HCT116 (cell line): ENCODE data around the gene TENM3. TPM values are rescaled to one million over a fixed set of nuclear protein-coding genes. Genes with fewer than 3 reads are reported as not detected.

Experiments used
- ATAC-seq: fragments of 200-7000 bp; cut with Tn5 transposase; 2 replicates; pipeline ENCODE4 v1.9.1; 2020; ENCODE audit warnings: mild to moderate bottlenecking, moderate library complexity
- BruUV-seq: library from RNA; stranded (reverse); fragments of 400-500 nt; replicated peaks from 2 replicates; lab custom pipeline; 2021; lab: Mats Ljungman, UMichigan
- CTCF ChIA-PET: fragments of 300-600 bp; sonication (Branson Sonifier 250); formaldehyde crosslinking; loops from one replicate; lab custom pipeline; 2021; ENCODE audit warnings: antibody characterized with exemption; lab: Charles Lee
- POLR2A ChIA-PET: fragments of 300-600, 350-600 bp; sonication (Branson Sonifier 250); formaldehyde crosslinking; loops from one replicate; lab custom pipeline; 2021; ENCODE audit warnings: antibody characterized with exemption; lab: Charles Lee
- RAD21 ChIA-PET, 2 experiments: fragments of 300-600 bp; sonication (Branson Sonifier 250); formaldehyde crosslinking; loops; one replicate each; lab custom pipeline; 2023; ENCODE audit warnings: low total read pairs in 2 of 2; ENCODE audit not compliant: uncharacterized antibody in 2 of 2, unreplicated experiment in 2 of 2, low non-redundant PET in 1 of 2; lab: Charles Lee
- DNase-seq: peaks from one replicate; pipeline ENCODE4 v3.0.0-alpha.2; 2010; ENCODE audit warnings: low read depth, low spot score
- H2AFZ ChIP-seq: fragments of 200-600 bp; shearing (Covaris generic), sonication (generic); 2 replicates; pipeline ENCODE4 v1.6.1; 2017; ENCODE audit warnings: low read depth, mixed run types, mixed read lengths, antibody characterized with exemption, low read length; ENCODE audit not compliant: poor library complexity, severe bottlenecking
- H3K27ac ChIP-seq: 2 replicates; pipeline ENCODE4 v1.5.1; 2012; ENCODE audit warnings: low read depth, low read length
- H3K27me3 ChIP-seq: fragments of 200-600 bp; sonication (generic); 2 replicates; pipeline ENCODE4 v1.6.1; 2016; ENCODE audit warnings: mixed run types, low read length, mixed read lengths; ENCODE audit not compliant: insufficient read depth
- H3K36me3 ChIP-seq, 2 experiments: fragments of 200-500 bp in 1 of 2; fragments of 200-600 bp in 1 of 2; sonication (Bioruptor generic) in 1 of 2; sonication (generic) in 1 of 2; 2 replicates each; pipeline versions ENCODE4 v1.5.1 to v1.6.1; 2014 to 2016; ENCODE audit warnings: low read length in 2 of 2, inconsistent platforms in 1 of 2, mixed read lengths in 1 of 2, mixed run types in 1 of 2; ENCODE audit not compliant: insufficient read depth in 2 of 2, control insufficient read depth in 1 of 2
- H3K4me1 ChIP-seq, 2 experiments: fragments of 200-600 bp in 1 of 2; sonication (generic) in 1 of 2; 2 replicates each; pipeline versions ENCODE4 v1.5.1 to v1.6.1; 2012 to 2017; ENCODE audit warnings: low read length in 2 of 2, inconsistent platforms in 1 of 2, mild to moderate bottlenecking in 1 of 2, mixed read lengths in 1 of 2, mixed run types in 1 of 2, moderate library complexity in 1 of 2; ENCODE audit not compliant: insufficient read depth in 2 of 2, control insufficient read depth in 1 of 2
- H3K4me2 ChIP-seq: fragments of 200-600 bp; sonication (generic); 2 replicates; pipeline ENCODE4 v1.6.1; 2017; ENCODE audit warnings: mixed run types, low read length, mixed read lengths
- H3K4me3 ChIP-seq, 2 experiments: fragments of 200-600 bp in 1 of 2; sonication (generic) in 1 of 2; replicated peaks in 1 of 2; 2 replicates each; pipeline ENCODE4 v1.5.1; 2011 to 2016; ENCODE audit warnings: low read length in 2 of 2, control low read depth in 1 of 2, low read depth in 1 of 2, mild to moderate bottlenecking in 1 of 2, mixed read lengths in 1 of 2, mixed run types in 1 of 2
- H3K79me2 ChIP-seq: fragments of 200-600 bp; sonication (generic); 2 replicates; pipeline ENCODE4 v1.6.1; 2017; ENCODE audit warnings: mild to moderate bottlenecking, mixed run types, low read length, moderate library complexity, mixed read lengths; ENCODE audit not compliant: insufficient read depth
- H3K9ac ChIP-seq: fragments of 200-600 bp; sonication (generic); 2 replicates; pipeline ENCODE4 v1.6.1; 2016; ENCODE audit warnings: low read length, mixed read lengths
- H3K9me2 ChIP-seq: fragments of 200-600 bp; sonication (generic), shearing (Covaris generic); 2 replicates; pipeline ENCODE4 v1.6.1; 2017; ENCODE audit warnings: mixed run types, mild to moderate bottlenecking, moderate library complexity; ENCODE audit not compliant: insufficient read depth
- H3K9me3 ChIP-seq, 2 experiments: fragments of 200-500 bp in 1 of 2; fragments of 200-600 bp in 1 of 2; sonication (Bioruptor generic) in 1 of 2; sonication (generic) in 1 of 2; 2 replicates each; pipeline ENCODE4 v1.6.1; 2014 to 2017; ENCODE audit warnings: low read length in 2 of 2, mixed read lengths in 2 of 2, inconsistent platforms in 1 of 2, low read depth in 1 of 2, mild to moderate bottlenecking in 1 of 2, mixed run types in 1 of 2, moderate library complexity in 1 of 2; ENCODE audit not compliant: control insufficient read depth in 1 of 2, insufficient read depth in 1 of 2
- H4K20me1 ChIP-seq: fragments of 200-600 bp; sonication (generic), shearing (Covaris generic); 2 replicates; pipeline ENCODE4 v1.6.1; 2017; ENCODE audit warnings: mixed run types, mild to moderate bottlenecking, moderate library complexity; ENCODE audit not compliant: insufficient read depth
- CBX3 ChIP-seq: IDR thresholded peaks from 2 replicates; pipeline ENCODE4 v1.6.1; 2012; ENCODE audit warnings: low read depth
- CEBPB ChIP-seq: IDR thresholded peaks from 2 replicates; pipeline ENCODE4 v1.6.1; 2012; ENCODE audit warnings: low read depth
- CTCF ChIP-seq, 3 experiments: fragments of 200-600 bp in 1 of 3; sonication (generic) in 1 of 3; IDR thresholded peaks in 2 of 3; conservative IDR thresholded peaks in 1 of 3; 2 replicates each; pipeline ENCODE4 v1.5.1; 2012 to 2017; ENCODE audit warnings: low read depth in 2 of 3, low read length in 2 of 3, antibody characterized with exemption in 1 of 3, borderline replicate concordance in 1 of 3, control low read depth in 1 of 3, mild to moderate bottlenecking in 1 of 3, mixed read lengths in 1 of 3, mixed run types in 1 of 3, moderate library complexity in 1 of 3; ENCODE audit not compliant: insufficient read depth in 1 of 3
- EGR1 ChIP-seq: IDR thresholded peaks from 2 replicates; pipeline ENCODE4 v1.6.1; 2012; ENCODE audit warnings: low read depth
- ELF1 ChIP-seq: IDR thresholded peaks from 2 replicates; pipeline ENCODE4 v1.6.1; 2012; ENCODE audit warnings: low read depth, borderline replicate concordance
- EZH2phosphoT487 ChIP-seq: fragments of 200-600 bp; IDR thresholded peaks from 2 replicates; pipeline ENCODE4 v1.6.1; 2018; ENCODE audit warnings: antibody characterized with exemption, borderline replicate concordance
- FOSL1 ChIP-seq: IDR thresholded peaks from 2 replicates; pipeline ENCODE4 v1.6.1; 2012; ENCODE audit warnings: low read depth
- JUND ChIP-seq: IDR thresholded peaks from 2 replicates; pipeline ENCODE4 v1.6.1; 2012
- MAX ChIP-seq: IDR thresholded peaks from 2 replicates; pipeline ENCODE4 v1.6.1; 2012
- POLR2A ChIP-seq: IDR thresholded peaks from 2 replicates; pipeline ENCODE4 v1.7.0; 2011; ENCODE audit warnings: borderline replicate concordance; ENCODE audit not compliant: insufficient read depth, insufficient read length; ENCODE audit errors: extremely low read depth
- POLR2AphosphoS5 ChIP-seq: IDR thresholded peaks from 2 replicates; pipeline ENCODE4 v1.6.1; 2011; ENCODE audit warnings: mild to moderate bottlenecking, low read depth, low read length, moderate library complexity
- RAD21 ChIP-seq: IDR thresholded peaks from 2 replicates; pipeline ENCODE4 v1.6.1; 2012; ENCODE audit warnings: low read depth, mild to moderate bottlenecking
- SP1 ChIP-seq: IDR thresholded peaks from 2 replicates; pipeline ENCODE4 v1.6.1; 2012; ENCODE audit warnings: low read depth
- SRF ChIP-seq: IDR thresholded peaks from 2 replicates; pipeline ENCODE4 v1.6.1; 2012; ENCODE audit warnings: low read depth
- ZBTB33 ChIP-seq: IDR thresholded peaks from 2 replicates; pipeline ENCODE4 v1.6.1; 2011; ENCODE audit warnings: mild to moderate bottlenecking, low read length, moderate library complexity; ENCODE audit not compliant: insufficient replicate concordance; ENCODE audit errors: extremely low read depth
- ZFX ChIP-seq: fragments of 450-650 bp; IDR thresholded peaks from 2 replicates; pipeline ENCODE4 v1.6.1; 2017
- ZNF274 ChIP-seq: fragments of 200-500 bp; sonication (Bioruptor generic); IDR thresholded peaks from 2 replicates; pipeline ENCODE4 v1.6.1; 2014; ENCODE audit warnings: mild to moderate bottlenecking, low read depth, low read length, inconsistent platforms
- intact Hi-C: fragments of 100-400 bp; cut with micrococcal nuclease; formaldehyde crosslinking; loops from 2 replicates; pipeline ENCODE4 v1.10.0; 2022
- total RNA-seq: library from RNA; stranded (reverse); gene quantifications from one replicate; pipeline ENCODE4 v1.2.1, GENCODE V29; 2021; ENCODE audit not compliant: unreplicated experiment
- TF ChIP-seq, protein P1 (sequence below): IDR thresholded peaks from 2 replicates; pipeline ENCODE4 v1.6.1; 2012; ENCODE audit warnings: low read depth

Gene TENM3
- total RNA-seq, 1 experiment from 2014 or later: 0.54 TPM

GRCh38 chr4:182741054-182741453, 497.9 kb downstream of the TENM3 start:
- no peak overlapping the region for H3K4me3 ChIP-seq
- H3K9me2 ChIP-seq: no peaks in the 10 kb centered on the region
- H4K20me1 ChIP-seq: no peaks in the 10 kb centered on the region
- H3K4me2 ChIP-seq: no peak overlapping the region
- ChIA-PET POLR2A (no interaction called here), CTCF (no interaction called here), RAD21 (no interaction called here)
- H3K36me3 ChIP-seq: no peaks in the 10 kb centered on the region
- no peak for DNase-seq
- ATAC-seq: no peak
- H3K27me3 ChIP-seq: peaks cover 15% of the 10 kb centered on the region
- no peak overlapping the region for H3K9ac ChIP-seq
- H3K4me1 ChIP-seq: no peaks in the 10 kb centered on the region
- no peaks in the 10 kb centered on the region for H3K79me2 ChIP-seq
- no TSS peak for BruUV-seq
- H3K27ac ChIP-seq: no peak overlapping the region
- intact Hi-C loops: no loop called here
- no peaks in the 10 kb centered on the region for H3K9me3 ChIP-seq
- TF ChIP-seq RAD21 (no peak), FOSL1 (no peak), ELF1 (no peak), JUND (no peak), SP1 (no peak), ZBTB33 (no peak), ZFX (no peak), EZH2phosphoT487 (no peak), MAX (no peak), CTCF (IDR thresholded peaks at IDR 0.05 in 2 of 3, conservative IDR thresholded peaks at IDR 0.05 in 1 of 3; ENCODE audit: borderline replicate concordance in 1 of 3, insufficient read depth in 1 of 3, low read depth in 2 of 3, low read length in 2 of 3) (no peak), EGR1 (no peak), CBX3 (no peak), ZNF274 (no peak), CEBPB (no peak), POLR2A (no peak), SRF (no peak), POLR2AphosphoS5 (no peak)
- TF ChIP-seq, protein P1, sequence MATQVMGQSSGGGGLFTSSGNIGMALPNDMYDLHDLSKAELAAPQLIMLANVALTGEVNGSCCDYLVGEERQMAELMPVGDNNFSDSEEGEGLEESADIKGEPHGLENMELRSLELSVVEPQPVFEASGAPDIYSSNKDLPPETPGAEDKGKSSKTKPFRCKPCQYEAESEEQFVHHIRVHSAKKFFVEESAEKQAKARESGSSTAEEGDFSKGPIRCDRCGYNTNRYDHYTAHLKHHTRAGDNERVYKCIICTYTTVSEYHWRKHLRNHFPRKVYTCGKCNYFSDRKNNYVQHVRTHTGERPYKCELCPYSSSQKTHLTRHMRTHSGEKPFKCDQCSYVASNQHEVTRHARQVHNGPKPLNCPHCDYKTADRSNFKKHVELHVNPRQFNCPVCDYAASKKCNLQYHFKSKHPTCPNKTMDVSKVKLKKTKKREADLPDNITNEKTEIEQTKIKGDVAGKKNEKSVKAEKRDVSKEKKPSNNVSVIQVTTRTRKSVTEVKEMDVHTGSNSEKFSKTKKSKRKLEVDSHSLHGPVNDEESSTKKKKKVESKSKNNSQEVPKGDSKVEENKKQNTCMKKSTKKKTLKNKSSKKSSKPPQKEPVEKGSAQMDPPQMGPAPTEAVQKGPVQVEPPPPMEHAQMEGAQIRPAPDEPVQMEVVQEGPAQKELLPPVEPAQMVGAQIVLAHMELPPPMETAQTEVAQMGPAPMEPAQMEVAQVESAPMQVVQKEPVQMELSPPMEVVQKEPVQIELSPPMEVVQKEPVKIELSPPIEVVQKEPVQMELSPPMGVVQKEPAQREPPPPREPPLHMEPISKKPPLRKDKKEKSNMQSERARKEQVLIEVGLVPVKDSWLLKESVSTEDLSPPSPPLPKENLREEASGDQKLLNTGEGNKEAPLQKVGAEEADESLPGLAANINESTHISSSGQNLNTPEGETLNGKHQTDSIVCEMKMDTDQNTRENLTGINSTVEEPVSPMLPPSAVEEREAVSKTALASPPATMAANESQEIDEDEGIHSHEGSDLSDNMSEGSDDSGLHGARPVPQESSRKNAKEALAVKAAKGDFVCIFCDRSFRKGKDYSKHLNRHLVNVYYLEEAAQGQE: no peak
- no peak overlapping the region for H2AFZ ChIP-seq
